H9 (cell line): ENCODE data around the gene CADPS. TPM values are rescaled to one million over a fixed set of nuclear protein-coding genes. Genes with fewer than 3 reads are reported as not detected.

Experiments used
- DNase-seq: peaks from one replicate; pipeline ENCODE4 v3.0.0-alpha.2; 2017
- H2AFZ ChIP-seq: one replicate; pipeline ENCODE4 v1.6.1; 2013; ENCODE audit warnings: mild to moderate bottlenecking, low read length, control low read depth, moderate library complexity
- H2AK5ac ChIP-seq: 2 replicates; pipeline ENCODE4 v1.6.1; 2013; ENCODE audit warnings: low read length, control low read depth, mixed read lengths; ENCODE audit not compliant: insufficient read length
- H2BK120ac ChIP-seq: one replicate; pipeline ENCODE4 v1.6.1; 2013; ENCODE audit warnings: low read depth, mild to moderate bottlenecking, low read length, control low read depth, inconsistent platforms; ENCODE audit not compliant: poor library complexity, severe bottlenecking
- H2BK12ac ChIP-seq: 2 replicates; pipeline ENCODE4 v1.6.1; 2013; ENCODE audit warnings: low read length, control low read depth, mixed read lengths, low read depth; ENCODE audit not compliant: insufficient read length
- H2BK15ac ChIP-seq: 2 replicates; pipeline ENCODE4 v1.6.1; 2013; ENCODE audit warnings: low read depth, low read length, control low read depth
- H2BK20ac ChIP-seq: one replicate; pipeline ENCODE4 v1.6.1; 2013; ENCODE audit warnings: low read depth, mild to moderate bottlenecking, low read length, control low read depth, inconsistent platforms; ENCODE audit not compliant: poor library complexity, severe bottlenecking
- H2BK5ac ChIP-seq: 2 replicates; pipeline ENCODE4 v1.6.1; 2013; ENCODE audit warnings: low read length, control low read depth, mixed read lengths; ENCODE audit not compliant: insufficient read length
- H3K14ac ChIP-seq: 2 replicates; pipeline ENCODE4 v1.6.1; 2013; ENCODE audit warnings: low read length, control low read depth; ENCODE audit not compliant: insufficient read depth
- H3K18ac ChIP-seq: 2 replicates; pipeline ENCODE4 v1.6.1; 2013; ENCODE audit warnings: low read depth, mild to moderate bottlenecking, mixed read lengths, low read length, control low read depth; ENCODE audit not compliant: insufficient read length
- H3K23ac ChIP-seq: 2 replicates; pipeline ENCODE4 v1.6.1; 2013; ENCODE audit warnings: low read length, control low read depth, mixed read lengths, low read depth; ENCODE audit not compliant: insufficient read length
- H3K23me2 ChIP-seq: 2 replicates; pipeline ENCODE4 v1.6.1; 2013; ENCODE audit warnings: low read depth, mild to moderate bottlenecking, mixed read lengths, low read length, control low read depth; ENCODE audit not compliant: insufficient read length, poor library complexity, severe bottlenecking
- H3K27ac ChIP-seq: 2 replicates; pipeline ENCODE4 v1.5.1; 2013; ENCODE audit warnings: low read length, control low read depth, mixed read lengths, low read depth; ENCODE audit not compliant: insufficient read length
- H3K27me3 ChIP-seq: 2 replicates; pipeline ENCODE4 v1.6.1; 2013; ENCODE audit warnings: low read length, control low read depth, inconsistent platforms; ENCODE audit not compliant: insufficient read depth
- H3K4ac ChIP-seq: 2 replicates; pipeline ENCODE4 v1.6.1; 2013; ENCODE audit warnings: low read depth, mild to moderate bottlenecking, control low read depth, inconsistent platforms, low read length, moderate library complexity
- H3K4me1 ChIP-seq: 2 replicates; pipeline ENCODE4 v1.6.1; 2013; ENCODE audit warnings: low read length, control low read depth, inconsistent platforms; ENCODE audit not compliant: insufficient read depth
- H3K4me2 ChIP-seq: 2 replicates; pipeline ENCODE4 v1.6.1; 2013; ENCODE audit warnings: low read length, control low read depth, mixed read lengths; ENCODE audit not compliant: insufficient read length, insufficient read depth
- H3K56ac ChIP-seq: 2 replicates; pipeline ENCODE4 v1.6.1; 2013; ENCODE audit warnings: low read depth, mild to moderate bottlenecking, mixed read lengths, low read length, control low read depth; ENCODE audit not compliant: insufficient read length
- H3K79me1 ChIP-seq: 2 replicates; pipeline ENCODE4 v1.6.1; 2013; ENCODE audit warnings: low read depth, mild to moderate bottlenecking, moderate library complexity, low read length, control low read depth, inconsistent platforms; ENCODE audit not compliant: insufficient read depth, poor library complexity, severe bottlenecking
- H3K79me2 ChIP-seq: 2 replicates; pipeline ENCODE4 v1.6.1; 2013; ENCODE audit warnings: low read length, control low read depth, inconsistent platforms; ENCODE audit not compliant: insufficient read depth
- H3K9ac ChIP-seq: 2 replicates; pipeline ENCODE4 v1.6.1; 2013; ENCODE audit warnings: low read length, control low read depth, mixed read lengths; ENCODE audit not compliant: insufficient read length; ENCODE audit errors: extremely low read depth
- H3K9me3 ChIP-seq: one replicate; pipeline ENCODE4 v1.6.1; 2013; ENCODE audit warnings: low read depth, low read length, inconsistent platforms; ENCODE audit not compliant: control insufficient read depth
- H3T11ph ChIP-seq: one replicate; pipeline ENCODE4 v1.6.1; 2013; ENCODE audit warnings: mild to moderate bottlenecking, low read length, control low read depth, inconsistent platforms
- H4K20me1 ChIP-seq: one replicate; pipeline ENCODE4 v1.6.1; 2013; ENCODE audit not compliant: control insufficient read depth, insufficient read length, insufficient read depth
- H4K5ac ChIP-seq: 2 replicates; pipeline ENCODE4 v1.6.1; 2013; ENCODE audit warnings: low read depth, mild to moderate bottlenecking, mixed read lengths, low read length, control low read depth; ENCODE audit not compliant: insufficient read length
- H4K8ac ChIP-seq: replicated peaks from 2 replicates; pipeline ENCODE4 v1.6.1; 2013; ENCODE audit warnings: low read length, control low read depth, mixed read lengths, low read depth; ENCODE audit not compliant: insufficient read length
- H4K91ac ChIP-seq: 2 replicates; pipeline ENCODE4 v1.6.1; 2013; ENCODE audit warnings: low read depth, mild to moderate bottlenecking, moderate library complexity, mixed read lengths, low read length, control low read depth; ENCODE audit not compliant: insufficient read length
- H3K27ac Mint-ChIP-seq, 3 experiments: 2 replicates in 2 of 3; 3 replicates in 1 of 3; pipeline ENCODE4 v1.8.0; 2020 to 2021; ENCODE audit warnings: mixed read lengths in 3 of 3, mild to moderate bottlenecking in 1 of 3, moderate library complexity in 1 of 3
- H3K27me3 Mint-ChIP-seq: 2 replicates; pipeline ENCODE4 v1.8.0; 2021; ENCODE audit warnings: low read depth, mild to moderate bottlenecking, moderate library complexity, mixed read lengths
- H3K36me3 Mint-ChIP-seq, 3 experiments: 2 replicates in 2 of 3; 3 replicates in 1 of 3; pipeline ENCODE4 v1.8.0; 2020 to 2021; ENCODE audit warnings: low read depth in 3 of 3, mixed read lengths in 3 of 3; ENCODE audit not compliant: insufficient read depth in 1 of 3
- H3K4me1 Mint-ChIP-seq, 2 experiments: 2 replicates each; pipeline ENCODE4 v1.8.0; 2020; ENCODE audit warnings: mixed read lengths in 2 of 2
- H3K4me3 Mint-ChIP-seq, 2 experiments: 2 replicates in 1 of 2; 3 replicates in 1 of 2; pipeline ENCODE4 v1.8.0; 2020 to 2021; ENCODE audit warnings: mild to moderate bottlenecking in 2 of 2, mixed read lengths in 2 of 2, moderate library complexity in 1 of 2
- H3K9me3 Mint-ChIP-seq, 2 experiments: 2 replicates in 1 of 2; 3 replicates in 1 of 2; pipeline ENCODE4 v1.8.0; 2020; ENCODE audit warnings: mild to moderate bottlenecking in 2 of 2, mixed read lengths in 2 of 2, moderate library complexity in 1 of 2
- CTCF ChIP-seq: fragments of 200-600 bp; sonication (generic); conservative IDR thresholded peaks from 3 replicates; pipeline ENCODE4 v1.8.0; 2021; ENCODE audit warnings: antibody characterized with exemption, mild to moderate bottlenecking
- WGBS: extraction: QIAGEN DNeasy Blood & Tissue Kit; methylation state at CpG from one replicate; pipeline ENCODE4 v1.1.7; 2013; ENCODE audit warnings: missing lambda C conversion rate, low lambda C conversion rate, mixed read lengths; ENCODE audit not compliant: insufficient read length; ENCODE audit errors: extremely low coverage; 5-methylcytosine and 5-hydroxymethylcytosine counted together
- total RNA-seq: library from RNA; stranded (reverse); gene quantifications from 2 replicates; pipeline ENCODE4 v1.2.1, GENCODE V29; 2021

Gene CADPS
- total RNA-seq, 1 experiment from 2014 or later = 6.6 TPM

- Mint-ChIP-seq H3K9me3 (peaks cover 0 to 1% of the 10 kb centered on the region in 2 experiments; a peak in 1 of 5 replicates), H3K36me3 (no peaks in the 10 kb centered on the region), H3K4me3 (peak overlapping the region; percentile 85 to 89), H3K27me3 (peaks cover 2% of the 10 kb centered on the region), H3K4me1 (peaks cover 20 to 21% of the 10 kb centered on the region in 2 experiments), H3K27ac (peak overlapping the region in 2 of 3 experiments; percentile 86 to 95; a peak in 4 of 7 replicates)
- no peaks in the 10 kb centered on the region for H3K9me3 ChIP-seq
- no peak overlapping the region for H3T11ph ChIP-seq
- no peak overlapping the region for H3K27ac ChIP-seq
- H3K79me2 ChIP-seq = no peaks in the 10 kb centered on the region
- peak overlapping the region; percentile 51 for H3K4me2 ChIP-seq
- H3K9ac ChIP-seq = peak overlapping the region; percentile 52
- H3K23me2 ChIP-seq = peaks cover 12% of the 10 kb centered on the region
- no peak overlapping the region for H2BK120ac ChIP-seq
- H4K5ac ChIP-seq = no peak overlapping the region
- peak; percentile 93 for DNase-seq
- H4K8ac ChIP-seq = no peak overlapping the region
- H3K56ac ChIP-seq = no peak overlapping the region
- H3K18ac ChIP-seq = peak overlapping the region; percentile 21
- H2BK5ac ChIP-seq = no peak overlapping the region
- H2BK12ac ChIP-seq = no peak overlapping the region
- WGBS = no CpG with 5 or more reads among the region's 77 CpGs
- TF ChIP-seq CTCF = peak; percentile 72; the same call in 2 of the 3 replicates
- no peak overlapping the region for H2BK20ac ChIP-seq
- no peak overlapping the region for H3K23ac ChIP-seq
- no peak overlapping the region for H3K14ac ChIP-seq
- no peak overlapping the region for H2BK15ac ChIP-seq
- no peak overlapping the region for H2AFZ ChIP-seq
- H3K4me1 ChIP-seq = peaks cover 3% of the 10 kb centered on the region
- no peaks in the 10 kb centered on the region for H3K79me1 ChIP-seq
- H3K27me3 ChIP-seq = no peaks in the 10 kb centered on the region
- H3K4ac ChIP-seq = no peak overlapping the region
- no peak overlapping the region for H4K91ac ChIP-seq
- H4K20me1 ChIP-seq = no peaks in the 10 kb centered on the region
- no peak overlapping the region for H2AK5ac ChIP-seq
Measured at GRCh38 chr3:62873761-62874710, 1.2 kb downstream of the CADPS start.
